Right lobe of liver (tissue), 4 donors: ENCODE results near the gene HOXB4.

ENCODE experiments used
- POLR2A ChIP-seq: fragments of 450-650 bp; IDR thresholded peaks from one replicate; pipeline ENCODE4 v1.6.1; 2017; ENCODE audit warnings: antibody characterized with exemption, mild to moderate bottlenecking
- TF ChIP-seq, protein P1 (sequence below), 4 donors: fragments of 200-600 bp in 3 of 4; fragments of 450-650 bp in 1 of 4; IDR thresholded peaks; one replicate each; pipeline versions ENCODE4 v1.5.1 to v1.8.0; 2016 to 2022; ENCODE audit warnings: antibody characterized with exemption in 4 of 4, mild to moderate bottlenecking in 2 of 4
- donor health status: DM: no; HTN: no; CAD: no.
- donor health status: DM: no; HTN: no; CAD: no.
- donor health status: DM: no; HTN: yes; CAD: no.

DNA sequence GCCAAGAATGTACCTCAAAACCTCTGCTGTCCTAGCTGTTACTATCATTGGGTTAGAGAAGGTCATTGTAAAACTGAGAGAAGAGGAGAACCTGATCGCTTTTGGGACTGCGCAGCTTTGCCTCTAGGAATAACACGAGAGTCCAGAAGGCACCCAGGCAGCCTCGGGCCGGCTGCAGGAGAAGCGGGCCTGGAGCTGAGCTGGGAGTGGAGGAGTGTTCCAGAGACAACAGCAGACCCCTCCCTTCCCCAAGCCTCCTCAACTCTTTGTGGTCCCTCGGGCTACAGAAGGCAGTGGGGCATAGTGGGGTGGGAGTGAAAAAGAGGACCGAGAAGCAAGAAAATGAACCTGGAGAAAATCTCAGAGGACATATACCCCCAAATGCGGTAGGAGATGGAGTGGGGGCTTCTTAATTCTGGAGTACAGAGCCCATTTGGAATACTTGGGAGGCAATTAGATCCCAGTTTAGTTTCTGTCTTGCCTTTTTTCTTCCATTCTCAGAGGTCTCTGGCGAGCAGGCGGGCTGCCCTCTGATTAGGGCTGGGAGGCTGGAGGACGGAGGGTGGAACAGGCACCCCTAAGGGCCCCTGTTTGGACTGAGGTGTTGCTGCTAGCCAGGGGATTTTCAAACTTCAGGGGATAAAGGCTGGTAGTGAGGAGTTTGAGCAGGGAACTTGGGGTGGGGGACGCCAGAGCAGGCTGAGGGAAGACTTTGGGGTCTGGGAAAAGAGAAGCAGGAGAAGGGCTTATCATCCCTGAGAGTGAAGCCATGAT, 19.9 kb downstream of the HOXB4 start:
- TF ChIP-seq, protein P1, sequence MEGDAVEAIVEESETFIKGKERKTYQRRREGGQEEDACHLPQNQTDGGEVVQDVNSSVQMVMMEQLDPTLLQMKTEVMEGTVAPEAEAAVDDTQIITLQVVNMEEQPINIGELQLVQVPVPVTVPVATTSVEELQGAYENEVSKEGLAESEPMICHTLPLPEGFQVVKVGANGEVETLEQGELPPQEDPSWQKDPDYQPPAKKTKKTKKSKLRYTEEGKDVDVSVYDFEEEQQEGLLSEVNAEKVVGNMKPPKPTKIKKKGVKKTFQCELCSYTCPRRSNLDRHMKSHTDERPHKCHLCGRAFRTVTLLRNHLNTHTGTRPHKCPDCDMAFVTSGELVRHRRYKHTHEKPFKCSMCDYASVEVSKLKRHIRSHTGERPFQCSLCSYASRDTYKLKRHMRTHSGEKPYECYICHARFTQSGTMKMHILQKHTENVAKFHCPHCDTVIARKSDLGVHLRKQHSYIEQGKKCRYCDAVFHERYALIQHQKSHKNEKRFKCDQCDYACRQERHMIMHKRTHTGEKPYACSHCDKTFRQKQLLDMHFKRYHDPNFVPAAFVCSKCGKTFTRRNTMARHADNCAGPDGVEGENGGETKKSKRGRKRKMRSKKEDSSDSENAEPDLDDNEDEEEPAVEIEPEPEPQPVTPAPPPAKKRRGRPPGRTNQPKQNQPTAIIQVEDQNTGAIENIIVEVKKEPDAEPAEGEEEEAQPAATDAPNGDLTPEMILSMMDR (IDR thresholded peaks at IDR 0.05) = no peak
- TF ChIP-seq POLR2A = no peak
